ENCODE results near the gene SLC17A7. TPM values are rescaled to one million over a fixed set of nuclear protein-coding genes. Genes with fewer than 3 reads are reported as not detected.
"Not testable (repeated sequence)": the region's sequence is repeated elsewhere in the genome, so short reads cannot be mapped to it uniquely, and the experiment has no call there.

The SLC17A7 gene
- total and polyA plus RNA-seq, 12 donors, result 0.17 to 2.3 (median 0.92) TPM

GRCh38 chr19:49450405-49450804 lies 9.1 kb upstream of the SLC17A7 start:
- DNase-seq, result no peak
- no peaks in the 10 kb centered on the region for H3K27me3 ChIP-seq
- peaks cover 0 to 44% (median 0%) of the 10 kb centered on the region in 9 donors for H3K36me3 ChIP-seq
- ATAC-seq, result no peak
- WGBS, 2 donors, result 83 to 90% methylated on average over 7 of the region's 7 CpGs
- no peak for TF ChIP-seq CTCF (IDR thresholded peaks at IDR 0.05)
- H3K9me3 ChIP-seq, result no peaks in the 10 kb centered on the region
- intact Hi-C loops (cut with DNase I), result loop anchor here in 1 of 10 donors (5.0 kb wide), 1 partner anchor 227 kb away; the partner anchor contains the start of gene PRMT1
- H3K4me3 ChIP-seq, result peak overlapping the region in 3 of 10 donors; percentile 61 to 91 (median 76)
- peak overlapping the region in 1 of 10 donors; percentile 94 for H3K27ac ChIP-seq
- peaks cover 0 to 43% (median 19%) of the 10 kb centered on the region in 9 donors for H3K4me1 ChIP-seq

GRCh38 chr19:49448432-49448786 lies 7.1 kb upstream of the SLC17A7 start:
- H3K9me3 ChIP-seq, result no peaks in the 10 kb centered on the region
- TF ChIP-seq CTCF (IDR thresholded peaks at IDR 0.05), result no peak
- ATAC-seq, result no peak
- H3K4me3 ChIP-seq, result no peak overlapping the region
- no peak for DNase-seq
- no peaks in the 10 kb centered on the region for H3K27me3 ChIP-seq
- intact Hi-C loops (cut with DNase I), result loop anchor here in 4 of 10 donors (5.0 to 10.0 kb wide), 3 partner anchors 184 to 224 kb away; no protein-coding TSS in a partner anchor
- WGBS, 2 donors, result 93 to 96% methylated on average over 6 of the region's 6 CpGs
- peaks cover 0 to 30% (median 6%) of the 10 kb centered on the region in 9 donors for H3K4me1 ChIP-seq
- no peak overlapping the region for H3K27ac ChIP-seq
- H3K36me3 ChIP-seq, result peaks cover 0 to 44% (median 0%) of the 10 kb centered on the region in 9 donors

GRCh38 chr19:49447485-49448431 lies 6.4 kb upstream of the SLC17A7 start:
- no peaks in the 10 kb centered on the region for H3K9me3 ChIP-seq
- peaks cover 0 to 31% (median 6%) of the 10 kb centered on the region in 9 donors for H3K4me1 ChIP-seq
- DNase-seq, result peak in 1 of 2 donors; percentile 63
- WGBS, 2 donors, result 72 to 74% methylated on average over 32 of the region's 32 CpGs
- ATAC-seq, result no peak
- no peak for TF ChIP-seq CTCF (IDR thresholded peaks at IDR 0.05)
- peaks cover 0 to 44% (median 0%) of the 10 kb centered on the region in 9 donors for H3K36me3 ChIP-seq
- H3K4me3 ChIP-seq, result no peak overlapping the region
- intact Hi-C loops (cut with DNase I), result loop anchor here in 4 of 10 donors (5.0 to 10.0 kb wide), 3 partner anchors 183 to 223 kb away; no protein-coding TSS in a partner anchor
- H3K27ac ChIP-seq, result no peak overlapping the region
- no peaks in the 10 kb centered on the region for H3K27me3 ChIP-seq

GRCh38 chr19:49445997-49446396 lies 4.7 kb upstream of the SLC17A7 start:
- H3K4me1 ChIP-seq, result peaks cover 0 to 29% (median 6%) of the 10 kb centered on the region in 9 donors
- ATAC-seq (no peak), DNase-seq (no peak)
- no peak for TF ChIP-seq CTCF (IDR thresholded peaks at IDR 0.05)
- WGBS, 2 donors, result 91 to 94% methylated on average over 3 of the region's 3 CpGs
- no peak overlapping the region for H3K27ac ChIP-seq
- intact Hi-C loops (cut with DNase I), result loop anchor here in 4 of 10 donors (5.0 to 10.0 kb wide), 3 partner anchors 181 to 221 kb away; no protein-coding TSS in a partner anchor
- H3K36me3 ChIP-seq, result peaks cover 0 to 44% (median 0%) of the 10 kb centered on the region in 9 donors
- peaks cover 0 to 16% (median 11%) of the 10 kb centered on the region in 7 donors for H3K27me3 ChIP-seq
- H3K9me3 ChIP-seq, result no peaks in the 10 kb centered on the region
- H3K4me3 ChIP-seq, result no peak overlapping the region

GRCh38 chr19:49444100-49444700 lies 2.9 kb upstream of the SLC17A7 start:
- H3K9me3 ChIP-seq, ATAC-seq, DNase-seq, H3K4me3 ChIP-seq: not testable (repeated sequence)
- intact Hi-C loops (cut with DNase I), result loop anchor here in 4 of 10 donors (5.0 to 10.0 kb wide), 3 partner anchors 52 to 219 kb away; no protein-coding TSS in a partner anchor
- Histone ChIP-seq H3K27me3 (peaks cover 8 to 34% (median 29%) of the 10 kb centered on the region in 7 donors), H3K36me3 (peaks cover 0 to 34% (median 0%) of the 10 kb centered on the region in 9 donors), H3K27ac (peak overlapping the region in 3 of 10 donors; percentile 61 to 92 (median 86)), H3K4me1 (peaks cover 0 to 23% (median 6%) of the 10 kb centered on the region in 9 donors)
- WGBS, 2 donors, result 67 to 72% methylated on average over 5 of the region's 5 CpGs
